ENCODE data around the gene ARPIN. TPM values are rescaled to one million over a fixed set of nuclear protein-coding genes. Genes with fewer than 3 reads are reported as not detected.
"Not testable (repeated sequence)": the region's sequence is repeated elsewhere in the genome, so short reads cannot be mapped to it uniquely, and the experiment has no call there.

Gene ARPIN
- polyA plus RNA-seq, 2 of the 4 experiments (the other 2 are of a cell fraction): 17.2 to 20.3 TPM

DNA sequence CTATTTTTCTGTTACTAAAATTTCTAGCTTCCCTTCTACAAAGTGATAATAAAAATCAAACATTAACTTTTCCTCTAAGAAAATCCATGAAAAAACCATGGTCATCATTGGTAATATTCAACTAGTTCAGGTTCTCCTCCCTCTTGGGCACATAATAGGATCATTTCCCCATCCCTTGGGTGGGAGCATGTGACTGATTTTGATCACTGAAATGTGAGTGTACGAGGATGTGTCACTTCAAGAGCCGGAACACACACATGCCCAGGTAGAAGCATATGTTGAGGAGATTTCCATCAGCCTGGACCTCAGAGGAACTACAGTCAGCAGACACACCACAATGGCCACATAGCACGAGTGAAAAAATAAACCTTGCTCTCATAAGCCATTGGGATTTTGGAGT is 55.1 kb downstream of the ARPIN start:
- 44% methylated on average over 3 of the region's 3 CpGs for WGBS (ENCODE audit: missing lambda C conversion rate)
- DNase-seq (ENCODE audit: low read depth in 1 of 2, low spot score in 1 of 2): peak; percentile 49 to 60
- Histone ChIP-seq H3K9me3 (no peaks in the 10 kb centered on the region), H3K4me1 (peaks cover 29% of the 10 kb centered on the region), H3K4me3 (no peak overlapping the region), H3K4me2 (peak overlapping the region; percentile 53), H3K27ac (peak overlapping the region; percentile 56 to 66; a peak in 4 of 6 replicates)
- POLR2A ChIA-PET: no interaction called here
- TF ChIP-seq HOXB5 (CRISPR knock-in tag; IDR thresholded peaks at IDR 0.05): no peak
- TF ChIP-seq, protein P1, sequence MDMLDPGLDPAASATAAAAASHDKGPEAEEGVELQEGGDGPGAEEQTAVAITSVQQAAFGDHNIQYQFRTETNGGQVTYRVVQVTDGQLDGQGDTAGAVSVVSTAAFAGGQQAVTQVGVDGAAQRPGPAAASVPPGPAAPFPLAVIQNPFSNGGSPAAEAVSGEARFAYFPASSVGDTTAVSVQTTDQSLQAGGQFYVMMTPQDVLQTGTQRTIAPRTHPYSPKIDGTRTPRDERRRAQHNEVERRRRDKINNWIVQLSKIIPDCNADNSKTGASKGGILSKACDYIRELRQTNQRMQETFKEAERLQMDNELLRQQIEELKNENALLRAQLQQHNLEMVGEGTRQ (IDR thresholded peaks at IDR 0.05): 0 out of 2 replicates have a peak, but pooled peaks have one; percentile 28
- CTCF ChIA-PET: interaction anchor here (1.9 to 3.4 kb wide), 2 partner anchors 17 to 97 kb away, joined by 11 to 17 read pairs; no protein-coding TSS in a partner anchor
- FAIRE-seq: peak; percentile 63
- ATAC-seq: peak; percentile 59 to 78; a peak in 5 of 6 replicates

DNA sequence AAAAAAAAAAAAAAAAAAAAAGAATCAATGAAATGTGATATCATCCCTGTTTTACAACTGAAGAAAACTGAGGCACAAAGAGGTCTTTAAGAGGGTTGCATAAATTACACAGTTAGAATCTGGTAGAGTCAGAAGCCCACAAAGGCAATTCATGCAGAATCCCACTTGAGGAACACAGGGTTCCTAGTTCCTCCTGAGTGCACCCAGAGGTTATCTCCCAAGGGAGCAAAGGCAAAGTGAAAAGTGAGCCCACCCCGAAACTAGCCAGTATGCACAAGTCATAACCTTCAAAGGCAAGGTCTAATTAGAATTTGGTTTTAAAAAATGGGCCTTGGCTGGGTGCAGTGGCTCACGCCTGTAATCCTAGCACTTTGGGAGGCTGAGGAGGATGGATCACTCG is 56.8 kb downstream of the ARPIN start:
- no peak for TF ChIP-seq CBX8 (IDR thresholded peaks at IDR 0.05)
- TF ChIP-seq RCOR1 (IDR thresholded peaks at IDR 0.05; ENCODE audit: low read depth, low read length): no peak
- no peak for TF ChIP-seq FOXS1 (CRISPR knock-in tag; IDR thresholded peaks at IDR 0.05)
- TF ChIP-seq, protein P2, sequence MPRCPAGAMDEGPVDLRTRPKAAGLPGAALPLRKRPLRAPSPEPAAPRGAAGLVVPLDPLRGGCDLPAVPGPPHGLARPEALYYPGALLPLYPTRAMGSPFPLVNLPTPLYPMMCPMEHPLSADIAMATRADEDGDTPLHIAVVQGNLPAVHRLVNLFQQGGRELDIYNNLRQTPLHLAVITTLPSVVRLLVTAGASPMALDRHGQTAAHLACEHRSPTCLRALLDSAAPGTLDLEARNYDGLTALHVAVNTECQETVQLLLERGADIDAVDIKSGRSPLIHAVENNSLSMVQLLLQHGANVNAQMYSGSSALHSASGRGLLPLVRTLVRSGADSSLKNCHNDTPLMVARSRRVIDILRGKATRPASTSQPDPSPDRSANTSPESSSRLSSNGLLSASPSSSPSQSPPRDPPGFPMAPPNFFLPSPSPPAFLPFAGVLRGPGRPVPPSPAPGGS (IDR thresholded peaks at IDR 0.05): no peak
- no peak for TF ChIP-seq GATA3 (IDR thresholded peaks at IDR 0.05; ENCODE audit: borderline replicate concordance)
- 97% methylated on average over 3 of the region's 3 CpGs for WGBS (ENCODE audit: missing lambda C conversion rate)
- Histone ChIP-seq H3K27ac (peak overlapping the region in 1 of 2 experiments; percentile 1; a peak in 1 of 6 replicates), H3K4me1 (peaks cover 42% of the 10 kb centered on the region), H3K4me2 (no peak overlapping the region), H3K4me3 (no peak overlapping the region), H3K9me3 (no peaks in the 10 kb centered on the region)
- CTCF ChIA-PET: interaction anchor here (0.7 to 3.4 kb wide), 3 partner anchors 19 to 95 kb away, joined by 4 to 17 read pairs (median 11); no protein-coding TSS in a partner anchor
- no peak for ATAC-seq
- POLR2A ChIA-PET: no interaction called here
- DNase-seq (ENCODE audit: low read depth in 1 of 2, low spot score in 1 of 2): no peak
- FAIRE-seq: no peak

DNA sequence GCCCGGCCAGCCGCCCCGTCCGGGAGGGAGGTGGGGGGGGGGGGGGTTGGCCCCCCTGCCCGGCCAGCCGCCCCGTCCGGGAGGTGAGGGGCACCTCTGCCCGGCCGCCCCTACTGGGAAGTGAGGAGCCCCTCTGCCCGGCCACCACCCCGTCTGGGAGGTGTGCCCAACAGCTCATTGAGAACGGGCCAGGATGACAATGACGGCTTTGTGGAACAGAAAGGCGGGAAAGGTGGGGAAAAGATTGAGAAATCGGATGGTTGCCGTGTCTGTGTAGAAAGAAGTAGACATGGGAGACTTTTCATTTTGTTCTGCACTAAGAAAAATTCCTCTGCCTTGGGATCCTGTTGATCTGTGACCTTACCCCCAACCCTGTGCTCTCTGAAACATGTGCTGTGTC is 57.9 kb downstream of the ARPIN start:
- H3K4me3 ChIP-seq; ATAC-seq; CTCF ChIA-PET; H3K27ac ChIP-seq; POLR2A ChIA-PET; FAIRE-seq; H3K4me2 ChIP-seq; DNase-seq (ENCODE audit: low read depth in 1 of 2, low spot score in 1 of 2); H3K9me3 ChIP-seq: not testable (repeated sequence)
- WGBS (ENCODE audit: missing lambda C conversion rate): 85% methylated on average over 9 of the region's 17 CpGs
- peaks cover 42% of the 10 kb centered on the region for H3K4me1 ChIP-seq

DNA sequence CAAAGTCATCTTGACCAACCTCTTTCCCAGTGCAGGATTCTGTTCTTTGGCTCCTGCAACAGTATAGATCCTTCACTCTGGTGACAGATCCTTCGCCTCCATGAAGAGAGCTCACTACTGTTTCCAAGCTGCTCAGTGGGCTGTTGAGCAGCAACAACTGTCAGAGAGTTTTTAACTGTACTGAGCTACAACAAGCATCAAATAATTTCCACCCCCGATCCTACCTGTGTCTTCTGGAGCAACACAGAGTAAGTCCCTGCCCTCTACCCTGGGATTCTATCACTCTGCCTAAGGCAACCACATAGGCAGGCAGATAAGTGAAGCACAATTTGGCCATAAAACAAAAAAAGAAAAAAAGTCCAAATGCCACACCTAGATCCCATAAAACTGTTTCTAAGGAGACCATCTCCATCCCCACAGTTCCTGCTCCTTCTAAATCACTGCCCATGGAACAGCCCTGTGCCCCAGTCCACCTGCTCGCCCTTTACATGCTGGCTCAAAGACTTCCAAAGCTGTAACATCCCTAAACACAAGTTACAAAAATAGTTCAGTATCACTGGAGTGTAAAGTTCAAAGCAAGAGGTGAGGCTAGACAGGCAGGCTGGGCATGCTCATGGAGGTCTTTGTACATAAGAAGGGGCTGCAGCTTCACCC is 60.3 kb downstream of the ARPIN start:
- Histone ChIP-seq H3K4me2 (no peak overlapping the region), H3K9me3 (no peaks in the 10 kb centered on the region), H3K27ac (peak overlapping the region in 1 of 2 experiments; percentile 10; a peak in 2 of 6 replicates), H3K4me1 (peaks cover 47% of the 10 kb centered on the region), H3K4me3 (no peak overlapping the region)
- no peak; a peak in 3 of 6 replicates for ATAC-seq
- TF ChIP-seq, protein P3, sequence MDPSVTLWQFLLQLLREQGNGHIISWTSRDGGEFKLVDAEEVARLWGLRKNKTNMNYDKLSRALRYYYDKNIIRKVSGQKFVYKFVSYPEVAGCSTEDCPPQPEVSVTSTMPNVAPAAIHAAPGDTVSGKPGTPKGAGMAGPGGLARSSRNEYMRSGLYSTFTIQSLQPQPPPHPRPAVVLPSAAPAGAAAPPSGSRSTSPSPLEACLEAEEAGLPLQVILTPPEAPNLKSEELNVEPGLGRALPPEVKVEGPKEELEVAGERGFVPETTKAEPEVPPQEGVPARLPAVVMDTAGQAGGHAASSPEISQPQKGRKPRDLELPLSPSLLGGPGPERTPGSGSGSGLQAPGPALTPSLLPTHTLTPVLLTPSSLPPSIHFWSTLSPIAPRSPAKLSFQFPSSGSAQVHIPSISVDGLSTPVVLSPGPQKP (IDR thresholded peaks at IDR 0.05; ENCODE audit: low read depth, low read length): no peak
- TF ChIP-seq HOXA7 (CRISPR knock-in tag; IDR thresholded peaks at IDR 0.05) (no peak), RARB (CRISPR knock-in tag; IDR thresholded peaks at IDR 0.05) (no peak), FOSB (CRISPR knock-in tag; IDR thresholded peaks at IDR 0.05) (no peak), HOXB13 (CRISPR knock-in tag; IDR thresholded peaks at IDR 0.05; ENCODE audit: low read depth) (no peak), RFX5 (IDR thresholded peaks at IDR 0.05) (no peak)
- TF ChIP-seq, protein P4, sequence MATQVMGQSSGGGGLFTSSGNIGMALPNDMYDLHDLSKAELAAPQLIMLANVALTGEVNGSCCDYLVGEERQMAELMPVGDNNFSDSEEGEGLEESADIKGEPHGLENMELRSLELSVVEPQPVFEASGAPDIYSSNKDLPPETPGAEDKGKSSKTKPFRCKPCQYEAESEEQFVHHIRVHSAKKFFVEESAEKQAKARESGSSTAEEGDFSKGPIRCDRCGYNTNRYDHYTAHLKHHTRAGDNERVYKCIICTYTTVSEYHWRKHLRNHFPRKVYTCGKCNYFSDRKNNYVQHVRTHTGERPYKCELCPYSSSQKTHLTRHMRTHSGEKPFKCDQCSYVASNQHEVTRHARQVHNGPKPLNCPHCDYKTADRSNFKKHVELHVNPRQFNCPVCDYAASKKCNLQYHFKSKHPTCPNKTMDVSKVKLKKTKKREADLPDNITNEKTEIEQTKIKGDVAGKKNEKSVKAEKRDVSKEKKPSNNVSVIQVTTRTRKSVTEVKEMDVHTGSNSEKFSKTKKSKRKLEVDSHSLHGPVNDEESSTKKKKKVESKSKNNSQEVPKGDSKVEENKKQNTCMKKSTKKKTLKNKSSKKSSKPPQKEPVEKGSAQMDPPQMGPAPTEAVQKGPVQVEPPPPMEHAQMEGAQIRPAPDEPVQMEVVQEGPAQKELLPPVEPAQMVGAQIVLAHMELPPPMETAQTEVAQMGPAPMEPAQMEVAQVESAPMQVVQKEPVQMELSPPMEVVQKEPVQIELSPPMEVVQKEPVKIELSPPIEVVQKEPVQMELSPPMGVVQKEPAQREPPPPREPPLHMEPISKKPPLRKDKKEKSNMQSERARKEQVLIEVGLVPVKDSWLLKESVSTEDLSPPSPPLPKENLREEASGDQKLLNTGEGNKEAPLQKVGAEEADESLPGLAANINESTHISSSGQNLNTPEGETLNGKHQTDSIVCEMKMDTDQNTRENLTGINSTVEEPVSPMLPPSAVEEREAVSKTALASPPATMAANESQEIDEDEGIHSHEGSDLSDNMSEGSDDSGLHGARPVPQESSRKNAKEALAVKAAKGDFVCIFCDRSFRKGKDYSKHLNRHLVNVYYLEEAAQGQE (IDR thresholded peaks at IDR 0.05): no peak
- TF ChIP-seq, protein P5, sequence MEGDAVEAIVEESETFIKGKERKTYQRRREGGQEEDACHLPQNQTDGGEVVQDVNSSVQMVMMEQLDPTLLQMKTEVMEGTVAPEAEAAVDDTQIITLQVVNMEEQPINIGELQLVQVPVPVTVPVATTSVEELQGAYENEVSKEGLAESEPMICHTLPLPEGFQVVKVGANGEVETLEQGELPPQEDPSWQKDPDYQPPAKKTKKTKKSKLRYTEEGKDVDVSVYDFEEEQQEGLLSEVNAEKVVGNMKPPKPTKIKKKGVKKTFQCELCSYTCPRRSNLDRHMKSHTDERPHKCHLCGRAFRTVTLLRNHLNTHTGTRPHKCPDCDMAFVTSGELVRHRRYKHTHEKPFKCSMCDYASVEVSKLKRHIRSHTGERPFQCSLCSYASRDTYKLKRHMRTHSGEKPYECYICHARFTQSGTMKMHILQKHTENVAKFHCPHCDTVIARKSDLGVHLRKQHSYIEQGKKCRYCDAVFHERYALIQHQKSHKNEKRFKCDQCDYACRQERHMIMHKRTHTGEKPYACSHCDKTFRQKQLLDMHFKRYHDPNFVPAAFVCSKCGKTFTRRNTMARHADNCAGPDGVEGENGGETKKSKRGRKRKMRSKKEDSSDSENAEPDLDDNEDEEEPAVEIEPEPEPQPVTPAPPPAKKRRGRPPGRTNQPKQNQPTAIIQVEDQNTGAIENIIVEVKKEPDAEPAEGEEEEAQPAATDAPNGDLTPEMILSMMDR (IDR thresholded peaks at IDR 0.05): no peak
- WGBS (ENCODE audit: missing lambda C conversion rate): 90% methylated on average over 3 of the region's 3 CpGs
- ChIA-PET POLR2A (no interaction called here), CTCF (interaction anchor here (1.1 to 3.1 kb wide), 6 partner anchors 12 to 91 kb away, joined by 3 to 20 read pairs (median 4); no protein-coding TSS in a partner anchor)
- no peak for DNase-seq (ENCODE audit: low read depth in 1 of 2, low spot score in 1 of 2)
- FAIRE-seq: no peak

All from A549 (cell line).